K562 (cell line): ENCODE data around the gene ECHDC1. TPM values are rescaled to one million over a fixed set of nuclear protein-coding genes. Genes with fewer than 3 reads are reported as not detected.
A peak's percentile ranks its signal among the peaks of the same experiment; 100 is the strongest.

ENCODE experiments used
- BMI1 ChIP-seq: fragments of 150-350 bp; IDR thresholded peaks from 2 replicates; pipeline ENCODE4 v1.6.1; 2014; ENCODE audit warnings: low read length
- CBX5 ChIP-seq: IDR thresholded peaks from 2 replicates; pipeline ENCODE4 v1.6.1; 2014; ENCODE audit warnings: low read depth, borderline replicate concordance
- CTBP1 ChIP-seq: fragments of 450-650 bp; IDR thresholded peaks from 2 replicates; pipeline ENCODE4 v1.6.1; 2016; ENCODE audit warnings: borderline replicate concordance
- ESRRB ChIP-seq: fragments of 250-450 bp; sonication (Bioruptor Pico); IDR thresholded peaks from 2 replicates; pipeline ENCODE4 v1.5.0; 2020; ENCODE audit warnings: mild to moderate bottlenecking, moderate library complexity, borderline replicate concordance
- HDAC6 ChIP-seq: IDR thresholded peaks from 2 replicates; pipeline ENCODE4 v1.6.1; 2012; ENCODE audit warnings: low read depth, mild to moderate bottlenecking, control low read depth, inconsistent platforms, low read length, moderate library complexity
- HNRNPLL ChIP-seq: fragments of 200-400 bp; formaldehyde crosslinking; IDR thresholded peaks from 2 replicates; pipeline ENCODE4 v1.6.1; 2017; ENCODE audit warnings: low read length, low read depth, mild to moderate bottlenecking; ENCODE audit not compliant: poor library complexity, severe bottlenecking
- ILF3 ChIP-seq: fragments of 450-650 bp; IDR thresholded peaks from 2 replicates; pipeline ENCODE4 v1.6.1; 2018; ENCODE audit warnings: antibody characterized with exemption, mild to moderate bottlenecking, moderate library complexity, borderline replicate concordance
- MED1 ChIP-seq: sonication (generic); formaldehyde crosslinking; IDR thresholded peaks from 2 replicates; pipeline ENCODE4 v1.8.1; 2023; ENCODE audit warnings: missing genetic modification reagents, borderline replicate concordance
- NR1H2 ChIP-seq: sonication (generic); formaldehyde crosslinking; IDR thresholded peaks from 2 replicates; pipeline ENCODE4 v1.4.0; 2020; ENCODE audit warnings: mild to moderate bottlenecking, missing genetic modification reagents
- PTRF ChIP-seq: fragments of 450-650 bp; IDR thresholded peaks from 2 replicates; pipeline ENCODE4 v1.6.1; 2016; ENCODE audit warnings: mild to moderate bottlenecking, missing genetic modification characterization, missing compliant biosample characterization
- TBP ChIP-seq: optimal IDR thresholded peaks from 2 replicates; pipeline ENCODE3; 2011; ENCODE audit warnings: low read depth, low read length, improper control_type of control experiment
- TCF7 ChIP-seq: sonication (generic); IDR thresholded peaks from 2 replicates; pipeline ENCODE4 v1.6.1; 2016; ENCODE audit warnings: antibody characterized with exemption, borderline replicate concordance
- TSC22D4 ChIP-seq: fragments of 450-650 bp; IDR thresholded peaks from 2 replicates; pipeline ENCODE4 v1.6.1; 2016; ENCODE audit warnings: missing genetic modification characterization, missing biosample characterization, control low read depth
- XRCC5 ChIP-seq: fragments of 200-400 bp; formaldehyde crosslinking; IDR thresholded peaks from 2 replicates; pipeline ENCODE4 v1.6.1; 2017; ENCODE audit warnings: low read depth, mild to moderate bottlenecking, low read length
- ZKSCAN1 ChIP-seq: fragments of 150-350 bp; IDR thresholded peaks from 2 replicates; pipeline ENCODE4 v1.6.1; 2016; ENCODE audit warnings: low read depth, low read length
- ZNF408 ChIP-seq: fragments of 250-450 bp; sonication (Bioruptor Pico); IDR thresholded peaks from 2 replicates; pipeline ENCODE4 v1.4.0; 2020; ENCODE audit warnings: low read depth, mild to moderate bottlenecking, moderate library complexity
- polyA plus RNA-seq, 8 experiments: library from polyadenylated mRNA; depleted of rRNA in 4 of 8; stranded (reverse) in 5 of 8; unstranded in 3 of 8; fragments of >200 nt; fragmentation: Nextera tagmentation in 2 of 8; fragmentation: Illumina TruSeq in 1 of 8; extraction: Ambion mirVana in 2 of 8; extraction: Trizol in 1 of 8; gene quantifications; 2 replicates each; pipeline versions ENCODE4 v1.2.1 to v1.2.3, GENCODE V29; 2011 to 2014; ENCODE audit warnings: inconsistent platforms in 1 of 8, missing spikeins in 1 of 8
- total RNA-seq, 7 experiments: library from RNA; depleted of rRNA in 6 of 7; stranded (reverse); fragments of >200 nt in 6 of 7; fragmentation: Illumina TruSeq in 2 of 7; extraction: Trizol in 2 of 7; gene quantifications; 2 replicates each; pipeline versions ENCODE4 v1.2.1 to v1.2.3, GENCODE V29; 2011 to 2021; ENCODE audit warnings: low replicate concordance in 1 of 7
- TF ChIP-seq, protein P1 (sequence below): fragments of 450-650 bp; IDR thresholded peaks from 2 replicates; pipeline ENCODE4 v1.6.1; 2014; ENCODE audit warnings: low read depth, mild to moderate bottlenecking, moderate library complexity, borderline replicate concordance
- TF ChIP-seq, protein P2 (sequence below), 2 experiments: fragments of 450-650 bp in 1 of 2; sonication (generic) in 1 of 2; formaldehyde crosslinking in 1 of 2; IDR thresholded peaks in 1 of 2; conservative IDR thresholded peaks in 1 of 2; 2 replicates each; pipeline versions ENCODE4 v1.6.1 to v1.8.1; 2016 to 2023; ENCODE audit warnings: mild to moderate bottlenecking in 2 of 2, moderate library complexity in 2 of 2, inconsistent platforms in 1 of 2, missing genetic modification reagents in 1 of 2
- TF ChIP-seq, protein P3 (sequence below): sonication (generic); formaldehyde crosslinking; IDR thresholded peaks from 2 replicates; pipeline ENCODE4 v1.8.0; 2022; ENCODE audit warnings: mild to moderate bottlenecking, missing genetic modification reagents
- TF ChIP-seq, protein P4 (sequence below): sonication (generic); formaldehyde crosslinking; IDR thresholded peaks from 2 replicates; pipeline ENCODE4 v1.8.0; 2022; ENCODE audit warnings: mild to moderate bottlenecking, missing genetic modification reagents

The ECHDC1 gene
- total and polyA plus RNA-seq, 9 of the 15 experiments (the other 6 are each of a cell fraction or from before 2014, with no cell fraction given) = 58.0 to 105 (median 78.6) TPM

DNA sequence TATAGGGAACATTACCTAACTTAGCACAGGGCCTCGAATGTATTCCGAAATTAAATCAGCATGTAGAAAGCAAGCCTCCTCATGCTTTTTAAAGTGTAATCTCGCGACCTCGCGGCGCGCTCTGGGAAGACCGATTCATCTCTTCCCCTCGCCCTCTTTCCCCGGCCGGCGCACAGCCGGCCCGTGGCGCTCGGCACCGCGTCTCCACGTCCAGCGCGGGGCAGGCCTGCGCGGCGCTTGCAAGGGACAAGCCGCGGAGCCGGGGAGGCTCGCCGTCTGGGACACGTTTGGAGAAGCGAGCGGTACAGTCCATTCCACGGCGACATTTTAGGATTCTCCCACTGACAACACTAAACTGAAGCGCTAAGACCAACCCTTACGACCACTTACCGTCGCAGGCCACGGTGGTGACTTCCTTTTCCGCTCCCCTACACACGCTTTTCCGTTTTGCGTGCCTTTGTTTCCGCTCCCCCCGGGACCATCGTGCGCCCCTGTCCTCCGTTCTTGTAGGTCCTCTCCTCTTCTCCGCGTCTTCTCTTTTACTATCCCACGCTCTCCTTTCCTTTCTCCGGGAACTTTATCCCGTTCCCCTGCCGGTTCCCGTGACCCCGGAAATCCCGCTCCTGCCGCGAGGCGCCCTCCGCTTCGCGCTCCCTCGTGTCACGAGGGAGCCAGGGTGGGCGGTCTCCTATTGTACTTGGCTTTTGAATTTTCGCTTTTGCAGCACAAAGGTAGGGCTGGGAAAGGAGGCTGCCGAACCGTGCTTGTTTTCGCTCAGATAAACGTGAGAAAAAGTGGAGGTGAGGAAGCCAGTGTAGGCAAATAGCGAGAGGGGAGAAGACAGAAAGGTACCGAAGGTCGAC, at the start of gene ECHDC1 (continued):
- TF ChIP-seq, protein P1, sequence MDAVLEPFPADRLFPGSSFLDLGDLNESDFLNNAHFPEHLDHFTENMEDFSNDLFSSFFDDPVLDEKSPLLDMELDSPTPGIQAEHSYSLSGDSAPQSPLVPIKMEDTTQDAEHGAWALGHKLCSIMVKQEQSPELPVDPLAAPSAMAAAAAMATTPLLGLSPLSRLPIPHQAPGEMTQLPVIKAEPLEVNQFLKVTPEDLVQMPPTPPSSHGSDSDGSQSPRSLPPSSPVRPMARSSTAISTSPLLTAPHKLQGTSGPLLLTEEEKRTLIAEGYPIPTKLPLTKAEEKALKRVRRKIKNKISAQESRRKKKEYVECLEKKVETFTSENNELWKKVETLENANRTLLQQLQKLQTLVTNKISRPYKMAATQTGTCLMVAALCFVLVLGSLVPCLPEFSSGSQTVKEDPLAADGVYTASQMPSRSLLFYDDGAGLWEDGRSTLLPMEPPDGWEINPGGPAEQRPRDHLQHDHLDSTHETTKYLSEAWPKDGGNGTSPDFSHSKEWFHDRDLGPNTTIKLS = no peak; the same call in 1 of the 2 replicates
- TF ChIP-seq PTRF (tag) (no peak), ESRRB (no peak), CTBP1 (no peak), NR1H2 (CRISPR knock-in tag) (no peak; the same call in 1 of the 2 replicates), HNRNPLL (peak; percentile 67), TBP (peak; percentile 70), ZNF408 (CRISPR knock-in tag) (no peak), CBX5 (no peak), TSC22D4 (no peak), TCF7 (peak; percentile 15; the same call in 1 of the 2 replicates), ILF3 (no peak), ZKSCAN1 (no peak), HDAC6 (0 out of 2 replicates have a peak, but pooled peaks have one; percentile 51), XRCC5 (0 out of 2 replicates have a peak, but pooled peaks have one; percentile 1), BMI1 (no peak), MED1 (no peak)
- TF ChIP-seq, protein P2, sequence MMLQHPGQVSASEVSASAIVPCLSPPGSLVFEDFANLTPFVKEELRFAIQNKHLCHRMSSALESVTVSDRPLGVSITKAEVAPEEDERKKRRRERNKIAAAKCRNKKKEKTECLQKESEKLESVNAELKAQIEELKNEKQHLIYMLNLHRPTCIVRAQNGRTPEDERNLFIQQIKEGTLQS (IDR thresholded peaks at IDR 0.05) = no peak
- TF ChIP-seq, protein P2 (CRISPR knock-in tag; conservative IDR thresholded peaks at IDR 0.05) = no peak
- TF ChIP-seq, protein P3, sequence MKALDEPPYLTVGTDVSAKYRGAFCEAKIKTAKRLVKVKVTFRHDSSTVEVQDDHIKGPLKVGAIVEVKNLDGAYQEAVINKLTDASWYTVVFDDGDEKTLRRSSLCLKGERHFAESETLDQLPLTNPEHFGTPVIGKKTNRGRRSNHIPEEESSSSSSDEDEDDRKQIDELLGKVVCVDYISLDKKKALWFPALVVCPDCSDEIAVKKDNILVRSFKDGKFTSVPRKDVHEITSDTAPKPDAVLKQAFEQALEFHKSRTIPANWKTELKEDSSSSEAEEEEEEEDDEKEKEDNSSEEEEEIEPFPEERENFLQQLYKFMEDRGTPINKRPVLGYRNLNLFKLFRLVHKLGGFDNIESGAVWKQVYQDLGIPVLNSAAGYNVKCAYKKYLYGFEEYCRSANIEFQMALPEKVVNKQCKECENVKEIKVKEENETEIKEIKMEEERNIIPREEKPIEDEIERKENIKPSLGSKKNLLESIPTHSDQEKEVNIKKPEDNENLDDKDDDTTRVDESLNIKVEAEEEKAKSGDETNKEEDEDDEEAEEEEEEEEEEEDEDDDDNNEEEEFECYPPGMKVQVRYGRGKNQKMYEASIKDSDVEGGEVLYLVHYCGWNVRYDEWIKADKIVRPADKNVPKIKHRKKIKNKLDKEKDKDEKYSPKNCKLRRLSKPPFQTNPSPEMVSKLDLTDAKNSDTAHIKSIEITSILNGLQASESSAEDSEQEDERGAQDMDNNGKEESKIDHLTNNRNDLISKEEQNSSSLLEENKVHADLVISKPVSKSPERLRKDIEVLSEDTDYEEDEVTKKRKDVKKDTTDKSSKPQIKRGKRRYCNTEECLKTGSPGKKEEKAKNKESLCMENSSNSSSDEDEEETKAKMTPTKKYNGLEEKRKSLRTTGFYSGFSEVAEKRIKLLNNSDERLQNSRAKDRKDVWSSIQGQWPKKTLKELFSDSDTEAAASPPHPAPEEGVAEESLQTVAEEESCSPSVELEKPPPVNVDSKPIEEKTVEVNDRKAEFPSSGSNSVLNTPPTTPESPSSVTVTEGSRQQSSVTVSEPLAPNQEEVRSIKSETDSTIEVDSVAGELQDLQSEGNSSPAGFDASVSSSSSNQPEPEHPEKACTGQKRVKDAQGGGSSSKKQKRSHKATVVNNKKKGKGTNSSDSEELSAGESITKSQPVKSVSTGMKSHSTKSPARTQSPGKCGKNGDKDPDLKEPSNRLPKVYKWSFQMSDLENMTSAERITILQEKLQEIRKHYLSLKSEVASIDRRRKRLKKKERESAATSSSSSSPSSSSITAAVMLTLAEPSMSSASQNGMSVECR (CRISPR knock-in tag) = peak; percentile 35; the same call in 1 of the 2 replicates
- TF ChIP-seq, protein P4, sequence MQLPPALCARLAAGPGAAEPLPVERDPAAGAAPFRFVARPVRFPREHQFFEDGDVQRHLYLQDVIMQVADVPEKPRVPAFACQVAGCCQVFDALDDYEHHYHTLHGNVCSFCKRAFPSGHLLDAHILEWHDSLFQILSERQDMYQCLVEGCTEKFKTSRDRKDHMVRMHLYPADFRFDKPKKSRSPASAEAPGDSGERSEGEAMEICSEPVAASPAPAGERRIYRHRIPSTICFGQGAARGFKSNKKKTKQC (CRISPR knock-in tag) = peak; percentile 67; the same call in 1 of the 2 replicates
